GM23338 (cell line): Measurements from ENCODE around the gene PTPRC. TPM values are rescaled to one million over a fixed set of nuclear protein-coding genes. Genes with fewer than 3 reads are reported as not detected.

Source experiments
- ATAC-seq: fragments of 200-7000 bp; cut with Tn5 transposase; 3 replicates; pipeline ENCODE4 v1.9.1; 2020
- DNase-seq: peaks from one replicate; pipeline ENCODE4 v3.0.0-alpha.2; 2015; ENCODE audit warnings: low spot score
- H2AFZ ChIP-seq: fragments of 200-600 bp; sonication (generic); 2 replicates; pipeline ENCODE4 v1.8.0; 2016; ENCODE audit warnings: antibody characterized with exemption, mild to moderate bottlenecking, moderate library complexity
- H3F3A ChIP-seq: fragments of 200-600 bp; sonication (generic); replicated peaks from 2 replicates; pipeline ENCODE4 v1.8.0; 2017; ENCODE audit warnings: antibody characterized with exemption, mixed run types, low read depth
- H3K27ac ChIP-seq: fragments of 200-600 bp; sonication (generic); 2 replicates; pipeline ENCODE4 v1.6.1; 2016; ENCODE audit warnings: low read depth
- H3K27me3 ChIP-seq: fragments of 200-600 bp; sonication (generic); 2 replicates; pipeline ENCODE4 v1.8.0; 2016; ENCODE audit warnings: mild to moderate bottlenecking, mixed run types, moderate library complexity; ENCODE audit not compliant: insufficient read depth
- H3K36me3 ChIP-seq: fragments of 200-600 bp; sonication (generic); 2 replicates; pipeline ENCODE4 v1.8.0; 2016; ENCODE audit warnings: mild to moderate bottlenecking; ENCODE audit not compliant: insufficient read depth
- H3K4me1 ChIP-seq: fragments of 200-600 bp; sonication (generic); 2 replicates; pipeline ENCODE4 v1.8.0; 2016; ENCODE audit warnings: mild to moderate bottlenecking, moderate library complexity; ENCODE audit not compliant: insufficient read depth
- H3K4me2 ChIP-seq: fragments of 200-600 bp; sonication (generic); 2 replicates; pipeline ENCODE4 v1.7.1; 2017; ENCODE audit warnings: mixed run types
- H3K4me3 ChIP-seq: fragments of 200-600 bp; sonication (generic); 2 replicates; pipeline ENCODE4 v1.6.1; 2016; ENCODE audit warnings: mixed run types
- H3K79me2 ChIP-seq: fragments of 200-600 bp; sonication (generic); replicated peaks from 2 replicates; pipeline ENCODE4 v1.8.0; 2017; ENCODE audit warnings: mild to moderate bottlenecking; ENCODE audit not compliant: insufficient read depth
- H3K9me2 ChIP-seq: fragments of 200-600 bp; sonication (generic); 2 replicates; pipeline ENCODE4 v1.8.0; 2017; ENCODE audit not compliant: insufficient read depth
- H4K20me1 ChIP-seq: fragments of 200-600 bp; sonication (generic); replicated peaks from 2 replicates; pipeline ENCODE4 v1.8.0; 2017; ENCODE audit warnings: mild to moderate bottlenecking; ENCODE audit not compliant: insufficient read depth
- H3K27ac Mint-ChIP-seq: 2 replicates; pipeline ENCODE4 v1.8.0; 2020; ENCODE audit warnings: inconsistent platforms, mild to moderate bottlenecking, moderate library complexity, mixed read lengths
- H3K27me3 Mint-ChIP-seq: 3 replicates; pipeline ENCODE4 v1.8.0; 2022; ENCODE audit warnings: low read depth, mild to moderate bottlenecking, moderate library complexity, mixed read lengths, inconsistent platforms; ENCODE audit not compliant: insufficient read depth, poor library complexity
- H3K36me3 Mint-ChIP-seq: 3 replicates; pipeline ENCODE4 v1.8.0; 2021; ENCODE audit warnings: low read depth, mild to moderate bottlenecking, inconsistent platforms, moderate library complexity, mixed read lengths
- H3K4me1 Mint-ChIP-seq: 3 replicates; pipeline ENCODE4 v1.8.0; 2020; ENCODE audit warnings: mild to moderate bottlenecking, inconsistent platforms, mixed read lengths
- H3K4me3 Mint-ChIP-seq: 3 replicates; pipeline ENCODE4 v1.8.0; 2021; ENCODE audit warnings: moderate library complexity, mild to moderate bottlenecking, inconsistent platforms, mixed read lengths
- H3K9me3 Mint-ChIP-seq: 3 replicates; pipeline ENCODE4 v1.8.0; 2020; ENCODE audit warnings: moderate library complexity, mild to moderate bottlenecking, inconsistent platforms, mixed read lengths
- CREB1 ChIP-seq: fragments of 250-450 bp; sonication (Bioruptor Pico); IDR thresholded peaks from 2 replicates; pipeline ENCODE4 v1.5.0; 2020; ENCODE audit warnings: low read depth, mild to moderate bottlenecking, moderate library complexity
- ETS1 ChIP-seq: IDR thresholded peaks from 2 replicates; pipeline ENCODE4 v1.6.1; 2016; ENCODE audit warnings: antibody characterized with exemption
- EZH2 ChIP-seq: fragments of 200-600 bp; sonication (generic); IDR thresholded peaks from one replicate; pipeline ENCODE4 v1.8.0; 2017; ENCODE audit warnings: antibody characterized with exemption, mild to moderate bottlenecking, low read depth; ENCODE audit not compliant: unreplicated experiment
- NANOG ChIP-seq: IDR thresholded peaks from 2 replicates; pipeline ENCODE4 v1.6.1; 2016; ENCODE audit warnings: antibody characterized with exemption, borderline replicate concordance
- POLR2AphosphoS5 ChIP-seq: IDR thresholded peaks from 2 replicates; pipeline ENCODE4 v1.6.1; 2016; ENCODE audit warnings: antibody characterized with exemption, low read depth
- REST ChIP-seq: IDR thresholded peaks from one replicate; pipeline ENCODE4 v1.6.1; 2018; ENCODE audit warnings: antibody characterized with exemption; ENCODE audit not compliant: unreplicated experiment
- STAT1 ChIP-seq: IDR thresholded peaks from one replicate; pipeline ENCODE4 v1.6.1; 2016; ENCODE audit warnings: antibody characterized with exemption; ENCODE audit not compliant: unreplicated experiment
- ZNF114 ChIP-seq: fragments of 250-450 bp; sonication (Bioruptor Pico); IDR thresholded peaks from 2 replicates; pipeline ENCODE4 v1.5.0; 2020; ENCODE audit warnings: mild to moderate bottlenecking, moderate library complexity
- ZNF331 ChIP-seq: fragments of 250-450 bp; sonication (Bioruptor Pico); IDR thresholded peaks from 2 replicates; pipeline ENCODE4 v1.5.0; 2020; ENCODE audit warnings: low read depth, mild to moderate bottlenecking, moderate library complexity
- polyA plus RNA-seq: library from polyadenylated mRNA; unstranded; fragments of >200 nt; fragmentation: Nextera tagmentation; extraction: Ambion mirVana; gene quantifications from 2 replicates; pipeline ENCODE4 v1.2.1, GENCODE V29; 2016
- total RNA-seq: library from RNA; depleted of rRNA; stranded (reverse); fragments of >200 nt; shearing (Covaris generic); gene quantifications from 2 replicates; pipeline ENCODE4 v1.2.3, GENCODE V29; 2014

Gene PTPRC
- total and polyA plus RNA-seq, 2 experiments from 2014 or later = 0.10 to 0.52 TPM

GRCh38 chr1:198595765-198596164 lies 43.1 kb upstream of the PTPRC start:
- Mint-ChIP-seq H3K27me3 (peaks cover 2% of the 10 kb centered on the region), H3K4me3 (no peak overlapping the region)
- DNase-seq = no peak

More at GRCh38 chr1:198595765-198596164, 43.1 kb upstream of the PTPRC start:
- H3K4me3 ChIP-seq = no peak overlapping the region
- no peak overlapping the region for H3K27ac ChIP-seq
- H2AFZ ChIP-seq = no peak overlapping the region
- H3F3A ChIP-seq = no peaks in the 10 kb centered on the region
- peaks cover 7% of the 10 kb centered on the region; the same call in 2 of the 3 replicates for H3K9me3 Mint-ChIP-seq
- H3K4me1 ChIP-seq = no peaks in the 10 kb centered on the region
- no peak for TF ChIP-seq REST
- TF ChIP-seq ETS1 = no peak
- no peak for TF ChIP-seq POLR2AphosphoS5
- TF ChIP-seq EZH2 = no peak
- no peak for TF ChIP-seq STAT1
- TF ChIP-seq CREB1 (CRISPR knock-in tag) = no peak
- no peak for TF ChIP-seq ZNF114 (CRISPR knock-in tag)
- TF ChIP-seq NANOG = no peak
- TF ChIP-seq ZNF331 (CRISPR knock-in tag) = no peak
- peaks cover 2% of the 10 kb centered on the region; the same call in 1 of the 3 replicates for H3K4me1 Mint-ChIP-seq
- H3K9me2 ChIP-seq = peaks cover 17% of the 10 kb centered on the region
- ATAC-seq = no peak
- peaks cover 8% of the 10 kb centered on the region; the same call in 2 of the 3 replicates for H3K36me3 Mint-ChIP-seq
- H3K27me3 ChIP-seq = no peaks in the 10 kb centered on the region
- no peaks in the 10 kb centered on the region for H4K20me1 ChIP-seq
- no peak overlapping the region for H3K27ac Mint-ChIP-seq
- no peaks in the 10 kb centered on the region for H3K36me3 ChIP-seq
- no peaks in the 10 kb centered on the region for H3K79me2 ChIP-seq
- no peak overlapping the region for H3K4me2 ChIP-seq
